Loucy (cell line): ENCODE data around the gene APAF1.

Experiments
- H2AFZ ChIP-seq: fragments of 200-600 bp; sonication (generic); 2 replicates; pipeline ENCODE4 v1.6.0; 2016; ENCODE audit warnings: antibody characterized with exemption, mild to moderate bottlenecking, low read length, moderate library complexity
- H3F3A ChIP-seq: fragments of 200-600 bp; 2 replicates; pipeline ENCODE4 v1.6.0; 2016; ENCODE audit warnings: antibody characterized with exemption, low read depth, mild to moderate bottlenecking
- H3K27me3 ChIP-seq: fragments of 200-600 bp; sonication (generic); 2 replicates; pipeline ENCODE4 v1.6.1; 2014; ENCODE audit warnings: low read length, mild to moderate bottlenecking; ENCODE audit not compliant: insufficient read depth, poor library complexity, severe bottlenecking
- H3K36me3 ChIP-seq: fragments of 200-600 bp; sonication (generic); 2 replicates; pipeline ENCODE4 v1.6.1; 2016; ENCODE audit warnings: low read length; ENCODE audit not compliant: insufficient read depth
- H3K4me1 ChIP-seq: fragments of 200-600 bp; sonication (generic); 2 replicates; pipeline ENCODE4 v1.5.1; 2014; ENCODE audit warnings: low read length, mild to moderate bottlenecking; ENCODE audit not compliant: insufficient read depth, poor library complexity, severe bottlenecking
- H3K4me2 ChIP-seq: fragments of 200-600 bp; sonication (generic); 2 replicates; pipeline ENCODE4 v1.6.0; 2014; ENCODE audit warnings: antibody characterized with exemption, low read length, low read depth, mild to moderate bottlenecking; ENCODE audit not compliant: poor library complexity, severe bottlenecking
- H3K4me3 ChIP-seq: fragments of 200-600 bp; sonication (generic); 2 replicates; pipeline ENCODE4 v1.5.1; 2014; ENCODE audit warnings: low read length, mild to moderate bottlenecking, mixed read lengths; ENCODE audit not compliant: poor library complexity, severe bottlenecking
- H3K79me2 ChIP-seq: fragments of 200-600 bp; sonication (generic); 2 replicates; pipeline ENCODE4 v1.6.1; 2014; ENCODE audit warnings: low read length; ENCODE audit not compliant: insufficient read depth
- H3K9ac ChIP-seq: fragments of 200-600 bp; sonication (generic); 2 replicates; pipeline ENCODE4 v1.6.0; 2014; ENCODE audit warnings: mild to moderate bottlenecking, low read depth, low read length, moderate library complexity; ENCODE audit not compliant: poor library complexity, severe bottlenecking
- H3K9me2 ChIP-seq: fragments of 200-600 bp; sonication (generic); replicated peaks from 2 replicates; pipeline ENCODE4 v1.6.1; 2016; ENCODE audit warnings: low read depth, low read length, mixed read lengths
- H3K9me3 ChIP-seq: fragments of 200-600 bp; sonication (generic); 2 replicates; pipeline ENCODE4 v1.6.1; 2014; ENCODE audit warnings: mild to moderate bottlenecking, antibody characterized with exemption, low read length, low read depth; ENCODE audit not compliant: insufficient read depth
- H4K20me1 ChIP-seq: fragments of 200-600 bp; sonication (generic); 2 replicates; pipeline ENCODE4 v1.6.0; 2014; ENCODE audit warnings: antibody characterized with exemption, low read length, mild to moderate bottlenecking; ENCODE audit not compliant: insufficient read depth, poor library complexity, severe bottlenecking
- CTCF ChIP-seq: fragments of 200-600 bp; sonication (generic); conservative IDR thresholded peaks from 2 replicates; pipeline ENCODE4 v1.5.1; 2014; ENCODE audit warnings: mild to moderate bottlenecking, antibody characterized with exemption, low read length
- EZH2phosphoT487 ChIP-seq: fragments of 200-600 bp; IDR thresholded peaks from 2 replicates; pipeline ENCODE4 v1.6.1; 2018; ENCODE audit warnings: antibody characterized with exemption, mild to moderate bottlenecking, moderate library complexity, borderline replicate concordance

The APAF1 gene

GRCh38 chr12:98725476-98726247, 80.6 kb downstream of the APAF1 start:
- no peaks in the 10 kb centered on the region for H3F3A ChIP-seq
- no peaks in the 10 kb centered on the region for H4K20me1 ChIP-seq
- H3K4me3 ChIP-seq: no peak overlapping the region
- no peak overlapping the region for H3K4me2 ChIP-seq
- no peaks in the 10 kb centered on the region for H3K9me3 ChIP-seq
- no peak overlapping the region for H2AFZ ChIP-seq
- TF ChIP-seq EZH2phosphoT487: no peak
- peak; percentile 58 for TF ChIP-seq CTCF
- no peak overlapping the region for H3K9ac ChIP-seq
- peaks cover 39% of the 10 kb centered on the region; the same call in 1 of the 2 replicates for H3K36me3 ChIP-seq
- no peaks in the 10 kb centered on the region for H3K27me3 ChIP-seq
- H3K4me1 ChIP-seq: no peaks in the 10 kb centered on the region
- no peaks in the 10 kb centered on the region for H3K79me2 ChIP-seq
- H3K9me2 ChIP-seq: no peaks in the 10 kb centered on the region

GRCh38 chr12:98727196-98727595, 82.1 kb downstream of the APAF1 start:
- Histone ChIP-seq H3K79me2 (no peaks in the 10 kb centered on the region), H3K4me1 (no peaks in the 10 kb centered on the region), H3K9ac (no peak overlapping the region), H3K4me2 (no peak overlapping the region), H3K9me2 (no peaks in the 10 kb centered on the region), H3K36me3 (peaks cover 51% of the 10 kb centered on the region; the same call in 1 of the 2 replicates), H4K20me1 (no peaks in the 10 kb centered on the region), H3F3A (no peaks in the 10 kb centered on the region), H3K27me3 (no peaks in the 10 kb centered on the region), H2AFZ (no peak overlapping the region), H3K4me3 (no peak overlapping the region), H3K9me3 (no peaks in the 10 kb centered on the region)
- TF ChIP-seq EZH2phosphoT487: no peak
- no peak for TF ChIP-seq CTCF

GRCh38 chr12:98730412-98730811, 85.3 kb downstream of the APAF1 start:
- Histone ChIP-seq H3K4me2 (no peak overlapping the region), H3K9me2 (no peaks in the 10 kb centered on the region), H3K79me2 (no peaks in the 10 kb centered on the region), H3K4me3 (no peak overlapping the region), H2AFZ (no peak overlapping the region), H3K9me3 (no peaks in the 10 kb centered on the region), H3F3A (no peaks in the 10 kb centered on the region), H3K9ac (no peak overlapping the region), H3K36me3 (peaks cover 42% of the 10 kb centered on the region; the same call in 1 of the 2 replicates), H3K4me1 (no peaks in the 10 kb centered on the region), H4K20me1 (no peaks in the 10 kb centered on the region), H3K27me3 (no peaks in the 10 kb centered on the region)
- TF ChIP-seq EZH2phosphoT487: no peak
- no peak for TF ChIP-seq CTCF
